HPDE6-E6E7 (cell line): ENCODE results near the gene PRMT7.
A peak's percentile ranks its signal among the peaks of the same experiment; 100 is the strongest.

Experiments used
- DNase-seq: peaks from one replicate; pipeline ENCODE4 v3.0.0; 2011; ENCODE audit warnings: missing footprints; ENCODE audit errors: extremely low spot score

Gene PRMT7

GRCh38 chr16:68395167-68395786 is 84.5 kb downstream of the PRMT7 start:
- no peak for DNase-seq

GRCh38 chr16:68395815-68396214 is 85.0 kb downstream of the PRMT7 start:
- no peak for DNase-seq

GRCh38 chr16:68396481-68396880 is 85.7 kb downstream of the PRMT7 start:
- peak; percentile 63 for DNase-seq

GRCh38 chr16:68397710-68398201 is 86.9 kb downstream of the PRMT7 start:
- no peak for DNase-seq

- no peak for DNase-seq
These were observed 88.6 kb downstream of the PRMT7 start for GRCh38 chr16:68399456-68399855.

- no peak for DNase-seq
These were observed 89.5 kb downstream of the PRMT7 start for GRCh38 chr16:68400083-68400923.

GRCh38 chr16:68400924-68401460 is 90.2 kb downstream of the PRMT7 start:
- no peak for DNase-seq

GRCh38 chr16:68401871-68402747 is 91.3 kb downstream of the PRMT7 start:
- no peak for DNase-seq

- DNase-seq: no peak
These were observed 91.9 kb downstream of the PRMT7 start for GRCh38 chr16:68402748-68403040.

- no peak for DNase-seq
These were observed 92.4 kb downstream of the PRMT7 start for GRCh38 chr16:68403177-68403576.

GRCh38 chr16:68403704-68404103 is 92.9 kb downstream of the PRMT7 start:
- DNase-seq: no peak

- no peak for DNase-seq
These were observed 94.0 kb downstream of the PRMT7 start for GRCh38 chr16:68404736-68405345.

- no peak for DNase-seq
These were observed 95.8 kb downstream of the PRMT7 start for GRCh38 chr16:68406458-68407152.
